Nephron progenitor cell (in vitro differentiated cells): Measurements from ENCODE around the gene ACP2.

Experiments used
- DNase-seq: peaks from one replicate; pipeline ENCODE4 v3.0.0; 2021
- H3K27ac Mint-ChIP-seq: 2 replicates; pipeline ENCODE4 v1.8.0; 2021; ENCODE audit warnings: mild to moderate bottlenecking, moderate library complexity, mixed read lengths
- H3K27me3 Mint-ChIP-seq: 2 replicates; pipeline ENCODE4 v1.8.0; 2021; ENCODE audit warnings: mild to moderate bottlenecking, low read depth, mixed read lengths; ENCODE audit not compliant: poor library complexity
- H3K36me3 Mint-ChIP-seq: 2 replicates; pipeline ENCODE4 v1.8.0; 2021; ENCODE audit warnings: low read depth, mixed read lengths
- H3K4me1 Mint-ChIP-seq: 2 replicates; pipeline ENCODE4 v1.8.0; 2021; ENCODE audit warnings: mixed read lengths
- H3K4me3 Mint-ChIP-seq: 2 replicates; pipeline ENCODE4 v1.8.0; 2021; ENCODE audit warnings: mild to moderate bottlenecking, moderate library complexity, mixed read lengths
- H3K9me3 Mint-ChIP-seq: 2 replicates; pipeline ENCODE4 v1.8.0; 2021; ENCODE audit warnings: mild to moderate bottlenecking, moderate library complexity, mixed read lengths
- TF ChIP-seq, protein P1 (sequence below): fragments of 200-600 bp; sonication (generic); IDR thresholded peaks from 2 replicates; pipeline ENCODE4 v1.5.0; 2021; ENCODE audit warnings: antibody characterized with exemption

ACP2 gene, protein sequence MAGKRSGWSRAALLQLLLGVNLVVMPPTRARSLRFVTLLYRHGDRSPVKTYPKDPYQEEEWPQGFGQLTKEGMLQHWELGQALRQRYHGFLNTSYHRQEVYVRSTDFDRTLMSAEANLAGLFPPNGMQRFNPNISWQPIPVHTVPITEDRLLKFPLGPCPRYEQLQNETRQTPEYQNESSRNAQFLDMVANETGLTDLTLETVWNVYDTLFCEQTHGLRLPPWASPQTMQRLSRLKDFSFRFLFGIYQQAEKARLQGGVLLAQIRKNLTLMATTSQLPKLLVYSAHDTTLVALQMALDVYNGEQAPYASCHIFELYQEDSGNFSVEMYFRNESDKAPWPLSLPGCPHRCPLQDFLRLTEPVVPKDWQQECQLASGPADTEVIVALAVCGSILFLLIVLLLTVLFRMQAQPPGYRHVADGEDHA

DNA sequence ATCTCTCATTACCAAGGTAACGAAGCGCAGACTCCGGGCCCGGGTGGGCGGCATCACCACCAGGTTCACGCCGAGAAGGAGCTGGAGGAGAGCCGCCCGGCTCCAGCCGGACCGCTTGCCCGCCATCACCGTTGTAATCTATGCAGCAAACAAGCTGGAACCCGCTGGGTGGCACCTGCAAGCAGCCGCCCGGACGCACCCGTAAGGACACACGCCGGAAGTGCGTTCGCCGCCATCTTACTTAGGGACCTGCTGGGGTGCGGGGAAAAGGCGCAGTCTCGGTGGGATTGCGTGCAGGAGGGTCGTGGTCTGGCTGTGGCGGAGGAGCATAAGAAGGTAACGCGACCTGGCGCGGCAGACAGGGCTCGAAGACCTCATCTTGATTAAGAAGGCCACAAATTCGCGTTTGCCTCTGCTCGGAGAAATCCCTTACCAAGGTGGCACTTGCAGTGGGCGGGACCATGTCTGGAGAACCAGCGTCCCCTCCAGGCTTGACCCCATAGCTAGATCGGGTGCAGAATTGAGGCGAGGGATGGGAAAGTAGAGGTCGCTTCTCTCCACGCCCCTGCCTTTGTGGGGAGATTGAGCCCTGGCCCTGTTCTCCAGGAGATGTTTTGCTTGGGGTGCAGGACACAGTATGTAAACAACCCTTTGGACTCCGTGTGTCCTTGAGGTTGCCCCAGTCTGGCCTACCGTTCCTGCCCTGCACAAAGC lies at the start of gene ACP2:
ACP2 (minus strand) TSS at position 151 of the 714 bp plus-strand sequence; CDS start at position 126, 25 bp downstream.
- peaks cover 44% of the 10 kb centered on the region for H3K4me1 Mint-ChIP-seq
- no peaks in the 10 kb centered on the region for H3K9me3 Mint-ChIP-seq
- TF ChIP-seq, protein P1, sequence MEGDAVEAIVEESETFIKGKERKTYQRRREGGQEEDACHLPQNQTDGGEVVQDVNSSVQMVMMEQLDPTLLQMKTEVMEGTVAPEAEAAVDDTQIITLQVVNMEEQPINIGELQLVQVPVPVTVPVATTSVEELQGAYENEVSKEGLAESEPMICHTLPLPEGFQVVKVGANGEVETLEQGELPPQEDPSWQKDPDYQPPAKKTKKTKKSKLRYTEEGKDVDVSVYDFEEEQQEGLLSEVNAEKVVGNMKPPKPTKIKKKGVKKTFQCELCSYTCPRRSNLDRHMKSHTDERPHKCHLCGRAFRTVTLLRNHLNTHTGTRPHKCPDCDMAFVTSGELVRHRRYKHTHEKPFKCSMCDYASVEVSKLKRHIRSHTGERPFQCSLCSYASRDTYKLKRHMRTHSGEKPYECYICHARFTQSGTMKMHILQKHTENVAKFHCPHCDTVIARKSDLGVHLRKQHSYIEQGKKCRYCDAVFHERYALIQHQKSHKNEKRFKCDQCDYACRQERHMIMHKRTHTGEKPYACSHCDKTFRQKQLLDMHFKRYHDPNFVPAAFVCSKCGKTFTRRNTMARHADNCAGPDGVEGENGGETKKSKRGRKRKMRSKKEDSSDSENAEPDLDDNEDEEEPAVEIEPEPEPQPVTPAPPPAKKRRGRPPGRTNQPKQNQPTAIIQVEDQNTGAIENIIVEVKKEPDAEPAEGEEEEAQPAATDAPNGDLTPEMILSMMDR: no peak
- peaks cover 4% of the 10 kb centered on the region for H3K27me3 Mint-ChIP-seq
- H3K4me3 Mint-ChIP-seq: peak within 1 kb of the TSS; percentile 99
- H3K36me3 Mint-ChIP-seq: peaks cover 18% of the 10 kb centered on the region
- peak within 1 kb of the TSS; percentile 100 for H3K27ac Mint-ChIP-seq
- DNase-seq: peak; percentile 85

DNA sequence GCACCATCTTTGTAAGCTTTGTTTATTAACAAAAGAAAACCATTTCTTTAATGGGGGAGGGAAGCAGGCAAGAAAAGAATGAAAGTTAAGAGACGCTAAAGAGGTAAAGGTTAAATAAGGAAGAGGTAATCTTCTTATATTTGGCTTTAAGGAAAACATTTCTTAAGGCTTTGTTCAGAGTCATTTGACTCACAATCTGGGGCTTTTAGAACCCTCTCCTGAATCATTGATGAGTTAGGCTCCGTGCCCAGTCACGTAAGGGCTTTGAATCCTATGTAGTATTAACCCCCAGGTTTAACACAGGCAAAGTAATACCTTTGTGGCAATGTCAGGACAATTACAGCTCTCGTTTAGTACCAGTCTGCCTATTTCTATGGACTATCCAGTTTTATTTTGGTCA lies 47.4 kb upstream of the ACP2 start:
- no peaks in the 10 kb centered on the region for H3K27me3 Mint-ChIP-seq
- no peak overlapping the region for H3K4me3 Mint-ChIP-seq
- DNase-seq: no peak
- H3K4me1 Mint-ChIP-seq: no peaks in the 10 kb centered on the region
- H3K36me3 Mint-ChIP-seq: peaks cover 92% of the 10 kb centered on the region
- TF ChIP-seq, protein P1: no peak
- peaks cover 28% of the 10 kb centered on the region for H3K9me3 Mint-ChIP-seq
- no peak overlapping the region for H3K27ac Mint-ChIP-seq

- Mint-ChIP-seq H3K27me3 (no peaks in the 10 kb centered on the region), H3K9me3 (peaks cover 23% of the 10 kb centered on the region), H3K4me1 (no peaks in the 10 kb centered on the region), H3K4me3 (no peak overlapping the region), H3K27ac (no peak overlapping the region), H3K36me3 (peaks cover 92% of the 10 kb centered on the region)
- TF ChIP-seq, protein P1: no peak
- no peak for DNase-seq
Observed at GRCh38 chr11:47295385-47295784, 46.8 kb upstream of the ACP2 start.

DNA sequence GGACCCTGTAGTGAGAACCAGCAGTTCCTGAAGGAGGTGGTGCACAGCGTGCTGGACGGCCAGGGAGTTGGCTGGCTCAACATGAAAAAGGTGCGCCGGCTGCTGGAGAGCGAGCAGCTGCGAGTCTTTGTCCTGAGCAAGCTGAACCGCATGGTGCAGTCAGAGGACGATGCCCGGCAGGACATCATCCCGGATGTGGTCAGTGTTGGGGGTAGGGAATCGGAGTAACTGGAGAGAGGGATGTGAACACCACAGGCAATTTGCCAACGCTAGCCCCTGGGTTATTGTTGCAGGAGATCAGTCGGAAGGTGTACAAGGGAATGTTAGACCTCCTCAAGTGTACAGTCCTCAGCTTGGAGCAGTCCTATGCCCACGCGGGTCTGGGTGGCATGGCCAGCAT lies 41.2 kb upstream of the ACP2 start:
- Mint-ChIP-seq H3K4me3 (no peak overlapping the region), H3K36me3 (peaks cover 79% of the 10 kb centered on the region), H3K4me1 (no peaks in the 10 kb centered on the region), H3K27me3 (peaks cover 2% of the 10 kb centered on the region), H3K27ac (no peak overlapping the region), H3K9me3 (no peaks in the 10 kb centered on the region)
- DNase-seq: no peak
- TF ChIP-seq, protein P1: no peak

DNA sequence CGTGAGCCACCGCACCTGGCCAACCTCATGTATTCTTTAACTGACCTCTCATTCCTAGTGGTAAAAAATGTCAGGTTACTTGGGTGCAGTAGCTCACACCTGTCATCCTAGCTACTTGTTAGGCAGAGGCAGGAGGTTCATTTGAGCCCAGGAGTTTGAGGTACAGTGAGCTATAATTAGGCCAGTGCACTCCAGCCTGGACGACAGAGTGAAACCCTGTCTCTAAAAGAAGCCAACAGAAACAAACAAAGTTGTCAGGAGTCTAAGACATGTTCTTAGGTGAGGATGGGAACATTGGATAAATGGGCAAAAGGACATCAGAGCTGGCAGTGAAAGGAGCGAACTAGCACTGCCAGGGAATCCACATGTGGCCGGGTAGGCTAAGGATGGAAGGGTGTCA lies 39.5 kb upstream of the ACP2 start:
- no peak for DNase-seq
- Mint-ChIP-seq H3K4me1 (no peaks in the 10 kb centered on the region), H3K4me3 (no peak overlapping the region), H3K27me3 (peaks cover 2% of the 10 kb centered on the region), H3K9me3 (no peaks in the 10 kb centered on the region), H3K27ac (no peak overlapping the region), H3K36me3 (peaks cover 78% of the 10 kb centered on the region)
- TF ChIP-seq, protein P1: no peak
